ENCODE results near the gene HIF3A. TPM values are rescaled to one million over a fixed set of nuclear protein-coding genes. Genes with fewer than 3 reads are reported as not detected.

Gene HIF3A
- total RNA-seq, 1 experiment from 2014 or later = not detected

DNA sequence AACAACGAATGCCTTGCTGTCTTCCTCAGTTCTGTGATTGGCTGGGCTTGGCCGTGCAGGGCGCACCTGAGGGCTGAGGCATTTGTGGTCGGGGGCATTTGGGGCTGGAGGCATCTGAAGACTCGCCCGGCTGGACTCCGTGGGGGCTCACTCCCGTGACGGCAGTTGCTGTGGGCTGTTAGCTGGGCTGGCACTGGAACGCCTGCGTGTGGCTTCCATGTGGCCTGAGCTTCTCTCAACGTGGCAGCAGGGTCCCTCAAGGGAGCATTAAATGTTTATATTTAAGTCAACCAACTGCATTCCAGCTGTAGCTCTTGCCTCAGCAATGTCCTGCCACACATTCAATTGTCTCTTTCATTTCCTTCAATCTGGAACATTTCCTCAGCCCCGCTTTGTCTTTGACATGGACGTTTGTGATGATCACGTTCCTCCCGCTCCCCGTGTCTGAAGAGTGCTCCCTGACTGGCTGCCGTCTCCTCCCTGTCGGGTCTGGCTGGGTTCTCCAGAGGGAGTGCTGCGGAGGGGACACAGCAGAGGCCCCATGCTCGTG is 95.5 kb downstream of the HIF3A start:
- intact Hi-C loops (cut with micrococcal nuclease; ENCODE audit: unreplicated experiment) = loop anchor here (10.0 kb wide), 1 partner anchor 108 kb away; no protein-coding TSS in a partner anchor
- no peak overlapping the region for H3K4me3 ChIP-seq (ENCODE audit: low read depth in 2 of 2, low read length in 2 of 2)
- ATAC-seq = no peak
- 0 out of 2 replicates have a peak, but pooled peaks cover 2% of the 10 kb centered on the region for H3K36me3 ChIP-seq (ENCODE audit: control insufficient read depth, insufficient read depth, low read length)
- TF ChIP-seq, protein P1, sequence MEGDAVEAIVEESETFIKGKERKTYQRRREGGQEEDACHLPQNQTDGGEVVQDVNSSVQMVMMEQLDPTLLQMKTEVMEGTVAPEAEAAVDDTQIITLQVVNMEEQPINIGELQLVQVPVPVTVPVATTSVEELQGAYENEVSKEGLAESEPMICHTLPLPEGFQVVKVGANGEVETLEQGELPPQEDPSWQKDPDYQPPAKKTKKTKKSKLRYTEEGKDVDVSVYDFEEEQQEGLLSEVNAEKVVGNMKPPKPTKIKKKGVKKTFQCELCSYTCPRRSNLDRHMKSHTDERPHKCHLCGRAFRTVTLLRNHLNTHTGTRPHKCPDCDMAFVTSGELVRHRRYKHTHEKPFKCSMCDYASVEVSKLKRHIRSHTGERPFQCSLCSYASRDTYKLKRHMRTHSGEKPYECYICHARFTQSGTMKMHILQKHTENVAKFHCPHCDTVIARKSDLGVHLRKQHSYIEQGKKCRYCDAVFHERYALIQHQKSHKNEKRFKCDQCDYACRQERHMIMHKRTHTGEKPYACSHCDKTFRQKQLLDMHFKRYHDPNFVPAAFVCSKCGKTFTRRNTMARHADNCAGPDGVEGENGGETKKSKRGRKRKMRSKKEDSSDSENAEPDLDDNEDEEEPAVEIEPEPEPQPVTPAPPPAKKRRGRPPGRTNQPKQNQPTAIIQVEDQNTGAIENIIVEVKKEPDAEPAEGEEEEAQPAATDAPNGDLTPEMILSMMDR (IDR thresholded peaks at IDR 0.05) = no peak
- TF ChIP-seq TCF7L2 (IDR thresholded peaks at IDR 0.05; ENCODE audit: low read depth, low read length) = no peak
- DNase-seq (ENCODE audit: low read depth, low spot score) = no peak
- H3K9me3 ChIP-seq (ENCODE audit: control insufficient read depth, insufficient read depth, low read depth, low read length) = no peaks in the 10 kb centered on the region
- POLR2A ChIA-PET = no interaction called here
- H3K27ac ChIP-seq (ENCODE audit: low read length) = no peak overlapping the region
- H3K4me1 ChIP-seq (ENCODE audit: control insufficient read depth, insufficient read depth, low read length) = no peaks in the 10 kb centered on the region
- CTCF ChIA-PET = interaction anchor here (1.0 kb wide), 1 partner anchor 68 kb away, joined by 3 read pairs; no protein-coding TSS in a partner anchor
- no TSS peak for BruUV-seq (replicated peaks)
- in situ Hi-C loops (cut with HindIII; ENCODE audit: low pct_unique_long_range_greater_than_20kb, low sequenced_read_pairs) = no loop called here
- H3K27me3 ChIP-seq (ENCODE audit: control insufficient read depth, insufficient read depth, low read length) = no peaks in the 10 kb centered on the region

DNA sequence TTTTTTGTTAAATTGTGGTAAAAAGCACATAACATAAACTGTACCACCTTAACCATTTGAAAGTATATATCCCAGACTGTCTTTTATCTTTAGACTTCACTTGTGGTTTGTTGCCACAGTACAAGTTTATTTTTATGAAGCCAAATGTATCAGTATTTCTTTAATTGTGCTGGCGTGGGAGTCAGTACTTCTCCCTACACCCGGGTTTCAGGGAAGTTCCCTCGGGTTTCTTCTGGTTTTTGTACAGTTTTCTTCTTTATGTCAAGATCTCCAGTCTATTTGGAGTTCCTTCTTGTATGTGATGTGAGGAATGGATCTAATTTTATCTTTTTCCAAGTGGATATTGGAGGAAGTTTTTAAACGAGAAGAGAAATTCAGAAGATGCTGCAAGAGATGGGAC is 96.0 kb downstream of the HIF3A start:
- no peak for ATAC-seq
- CTCF ChIA-PET = no interaction called here
- 0 out of 2 replicates have a peak, but pooled peaks cover 2% of the 10 kb centered on the region for H3K36me3 ChIP-seq (ENCODE audit: control insufficient read depth, insufficient read depth, low read length)

More for the DNA sequence above, 96.0 kb downstream of the HIF3A start:
- in situ Hi-C loops (cut with HindIII; ENCODE audit: low pct_unique_long_range_greater_than_20kb, low sequenced_read_pairs) = no loop called here
- POLR2A ChIA-PET = no interaction called here
- BruUV-seq (replicated peaks) = no TSS peak
- no peaks in the 10 kb centered on the region for H3K27me3 ChIP-seq (ENCODE audit: control insufficient read depth, insufficient read depth, low read length)
- H3K4me1 ChIP-seq (ENCODE audit: control insufficient read depth, insufficient read depth, low read length) = no peaks in the 10 kb centered on the region
- H3K27ac ChIP-seq (ENCODE audit: low read length) = no peak overlapping the region
- H3K9me3 ChIP-seq (ENCODE audit: control insufficient read depth, insufficient read depth, low read depth, low read length) = no peaks in the 10 kb centered on the region
- TF ChIP-seq POLR2AphosphoS5 (IDR thresholded peaks at IDR 0.05; ENCODE audit: low read depth, low read length) (no peak), TCF7L2 (IDR thresholded peaks at IDR 0.05; ENCODE audit: low read depth, low read length) (no peak), SIN3A (IDR thresholded peaks at IDR 0.05; ENCODE audit: borderline replicate concordance, insufficient read depth, low read depth, low read length) (no peak)
- TF ChIP-seq, protein P1 (IDR thresholded peaks at IDR 0.05) = no peak
- TF ChIP-seq, protein P2, sequence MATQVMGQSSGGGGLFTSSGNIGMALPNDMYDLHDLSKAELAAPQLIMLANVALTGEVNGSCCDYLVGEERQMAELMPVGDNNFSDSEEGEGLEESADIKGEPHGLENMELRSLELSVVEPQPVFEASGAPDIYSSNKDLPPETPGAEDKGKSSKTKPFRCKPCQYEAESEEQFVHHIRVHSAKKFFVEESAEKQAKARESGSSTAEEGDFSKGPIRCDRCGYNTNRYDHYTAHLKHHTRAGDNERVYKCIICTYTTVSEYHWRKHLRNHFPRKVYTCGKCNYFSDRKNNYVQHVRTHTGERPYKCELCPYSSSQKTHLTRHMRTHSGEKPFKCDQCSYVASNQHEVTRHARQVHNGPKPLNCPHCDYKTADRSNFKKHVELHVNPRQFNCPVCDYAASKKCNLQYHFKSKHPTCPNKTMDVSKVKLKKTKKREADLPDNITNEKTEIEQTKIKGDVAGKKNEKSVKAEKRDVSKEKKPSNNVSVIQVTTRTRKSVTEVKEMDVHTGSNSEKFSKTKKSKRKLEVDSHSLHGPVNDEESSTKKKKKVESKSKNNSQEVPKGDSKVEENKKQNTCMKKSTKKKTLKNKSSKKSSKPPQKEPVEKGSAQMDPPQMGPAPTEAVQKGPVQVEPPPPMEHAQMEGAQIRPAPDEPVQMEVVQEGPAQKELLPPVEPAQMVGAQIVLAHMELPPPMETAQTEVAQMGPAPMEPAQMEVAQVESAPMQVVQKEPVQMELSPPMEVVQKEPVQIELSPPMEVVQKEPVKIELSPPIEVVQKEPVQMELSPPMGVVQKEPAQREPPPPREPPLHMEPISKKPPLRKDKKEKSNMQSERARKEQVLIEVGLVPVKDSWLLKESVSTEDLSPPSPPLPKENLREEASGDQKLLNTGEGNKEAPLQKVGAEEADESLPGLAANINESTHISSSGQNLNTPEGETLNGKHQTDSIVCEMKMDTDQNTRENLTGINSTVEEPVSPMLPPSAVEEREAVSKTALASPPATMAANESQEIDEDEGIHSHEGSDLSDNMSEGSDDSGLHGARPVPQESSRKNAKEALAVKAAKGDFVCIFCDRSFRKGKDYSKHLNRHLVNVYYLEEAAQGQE (IDR thresholded peaks at IDR 0.05; ENCODE audit: insufficient read depth in 1 of 2, low read depth in 2 of 2, low read length in 1 of 2) = no peak
- H3K4me3 ChIP-seq (ENCODE audit: low read depth in 2 of 2, low read length in 2 of 2) = no peak overlapping the region
- intact Hi-C loops (cut with micrococcal nuclease; ENCODE audit: unreplicated experiment) = loop anchor here (10.0 kb wide), 1 partner anchor 108 kb away; no protein-coding TSS in a partner anchor
- DNase-seq (ENCODE audit: low read depth, low spot score) = no peak

Other genes with a start within 250 kb of the HIF3A start
- gene IGFL3, start 172.4 kb upstream of the HIF3A start, total RNA-seq (2021; ENCODE audit: unreplicated experiment) = not detected
- not detected for gene IGFL2, start 148.8 kb upstream of the HIF3A start, total RNA-seq (2021; ENCODE audit: unreplicated experiment)
- gene IGFL1, start 67.3 kb upstream of the HIF3A start, total RNA-seq (2021; ENCODE audit: unreplicated experiment) = not detected
- 58.1 TPM for gene PPP5C, start 50.0 kb downstream of the HIF3A start, total RNA-seq (2021; ENCODE audit: unreplicated experiment)
- gene CCDC8, start 116.5 kb downstream of the HIF3A start, total RNA-seq (2021; ENCODE audit: unreplicated experiment) = 5.4 TPM
- gene PNMA8C, start 131.9 kb downstream of the HIF3A start, total RNA-seq (2021; ENCODE audit: unreplicated experiment) = not detected
- gene PNMA8A, start 174.5 kb downstream of the HIF3A start, total RNA-seq (2021; ENCODE audit: unreplicated experiment) = not detected
- gene PNMA8B, start 198.8 kb downstream of the HIF3A start, total RNA-seq (2021; ENCODE audit: unreplicated experiment) = not detected